HT1080 (cell line): ENCODE data around the gene SLC1A1. TPM values are rescaled to one million over a fixed set of nuclear protein-coding genes. Genes with fewer than 3 reads are reported as not detected.
"Not testable (repeated sequence)": the region's sequence is repeated elsewhere in the genome, so short reads cannot be mapped to it uniquely, and the experiment has no call there.

Source experiments
- DNase-seq: peaks from one replicate; pipeline ENCODE4 v3.0.0-alpha.2; 2015; ENCODE audit warnings: low read depth
- total RNA-seq: library from RNA; depleted of rRNA; stranded (reverse); fragments of >200 nt; shearing (Covaris generic); gene quantifications from 2 replicates; pipeline ENCODE4 v1.2.3, GENCODE V29; 2014

The SLC1A1 gene
- total RNA-seq, 1 experiment from 2014 or later: 0.13 TPM

DNA sequence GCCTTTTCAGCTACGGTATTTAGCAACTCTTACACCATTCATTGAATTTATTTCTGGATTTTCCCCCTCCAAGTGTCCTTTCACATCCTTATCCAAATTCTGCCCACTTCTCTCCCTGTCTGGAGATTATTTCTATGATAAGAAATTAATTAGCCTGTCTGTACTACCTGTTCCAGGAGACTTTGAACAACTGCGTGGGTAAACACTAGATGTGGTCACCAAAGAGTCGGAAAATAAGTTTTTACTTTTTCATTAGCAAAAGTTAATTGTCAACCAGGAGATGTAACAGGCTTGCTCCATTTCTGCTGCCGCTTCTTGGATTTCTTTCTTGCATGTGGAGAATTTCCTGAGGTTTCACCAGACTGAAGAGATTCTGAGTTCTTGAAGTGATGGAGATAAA lies 14.0 kb downstream of the SLC1A1 start:
- no peak for DNase-seq

GRCh38 chr9:4506490-4506889 lies 16.2 kb downstream of the SLC1A1 start:
- no peak for DNase-seq

- no peak for DNase-seq
Measured at GRCh38 chr9:4507306-4508130, 17.2 kb downstream of the SLC1A1 start.

DNA sequence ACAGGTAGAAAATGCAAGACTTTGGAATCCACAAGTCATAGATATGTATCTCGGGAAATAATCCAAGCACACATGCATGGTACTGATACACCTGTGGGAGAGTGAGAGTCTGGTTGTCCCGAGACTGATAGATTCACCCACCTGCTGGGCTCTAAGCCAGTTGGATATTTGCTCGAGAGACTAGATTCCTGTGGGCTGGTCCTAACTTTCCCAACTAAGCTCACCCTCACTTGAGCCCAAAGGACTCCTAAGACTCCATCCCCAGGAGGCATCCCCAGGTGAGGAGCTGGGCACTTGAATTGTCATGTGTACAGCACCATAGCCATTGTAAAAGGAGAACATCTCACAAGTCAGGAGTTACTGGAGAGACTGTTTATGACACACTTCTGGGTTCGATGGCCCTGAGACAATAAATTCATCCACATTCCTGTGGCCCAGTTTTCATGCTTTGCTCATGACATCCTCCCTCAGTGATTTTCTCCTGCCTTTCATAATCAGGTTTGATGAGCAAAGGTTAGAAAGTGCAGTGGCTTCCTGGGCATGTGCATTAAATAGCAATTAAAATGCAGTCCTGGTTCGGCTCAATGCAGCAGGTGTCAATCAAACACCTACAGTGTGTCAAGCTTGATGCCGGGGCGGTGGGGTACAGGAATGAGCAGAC lies 18.1 kb downstream of the SLC1A1 start:
- DNase-seq: peak; percentile 47

GRCh38 chr9:4508907-4509589 lies 18.8 kb downstream of the SLC1A1 start:
- DNase-seq: peak; percentile 45

DNA sequence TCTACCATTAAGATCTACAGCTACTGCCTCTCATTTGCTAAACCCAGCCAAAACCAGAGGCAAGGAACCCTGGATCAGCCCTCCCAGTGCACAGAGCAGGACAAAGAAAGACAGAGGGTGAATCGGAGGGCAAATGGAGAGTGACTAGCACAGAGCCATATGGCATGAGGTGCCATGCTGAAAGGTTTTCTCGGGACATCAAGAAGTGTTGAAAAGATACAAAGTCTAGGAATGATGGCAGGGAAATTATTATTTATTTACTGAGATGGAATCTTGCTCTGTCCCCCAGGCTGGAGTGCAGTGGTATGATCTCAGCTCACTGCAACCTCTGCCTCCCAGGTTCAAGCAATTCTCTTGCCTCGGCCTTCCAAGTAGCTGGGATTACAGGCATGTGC lies 19.3 kb downstream of the SLC1A1 start:
- DNase-seq: no peak

DNA sequence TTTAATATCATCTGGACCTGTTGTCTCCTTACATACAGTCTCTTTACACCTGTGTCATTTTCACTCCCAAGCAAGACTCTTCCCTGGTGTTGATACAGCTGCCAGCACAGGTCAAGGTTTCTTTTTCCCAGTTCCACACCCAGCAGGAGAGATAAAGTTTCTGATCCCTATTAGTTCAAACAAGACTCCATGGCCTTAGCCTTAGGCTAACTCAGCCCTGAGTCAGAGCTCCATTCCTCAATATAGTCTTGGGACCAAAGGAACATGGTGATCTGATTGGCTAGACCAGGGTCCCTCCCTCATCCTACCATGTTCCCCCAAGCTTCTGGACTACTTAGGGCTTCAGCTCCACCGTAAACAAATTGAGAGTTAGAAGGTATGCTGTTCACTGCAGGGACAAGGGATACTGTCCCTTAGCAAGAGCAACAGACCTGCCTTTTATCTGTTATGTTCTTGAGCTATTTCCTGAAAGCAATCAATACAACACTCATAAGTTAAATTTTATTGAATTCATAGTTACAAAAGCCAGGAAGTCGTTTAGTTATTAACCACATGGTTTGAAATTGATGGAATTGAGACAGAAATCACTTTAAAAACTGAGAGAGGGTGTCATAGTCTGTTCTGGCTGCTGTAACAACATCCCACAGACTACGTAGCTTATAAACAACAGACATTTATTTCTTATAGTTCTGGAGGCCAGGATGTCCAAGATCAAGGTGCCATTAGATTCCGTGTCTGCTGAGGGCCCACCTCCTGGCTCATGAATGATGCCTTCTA lies 20.5 kb downstream of the SLC1A1 start:
- DNase-seq: no peak

GRCh38 chr9:4514252-4515128 lies 24.2 kb downstream of the SLC1A1 start:
- DNase-seq: no peak

DNA sequence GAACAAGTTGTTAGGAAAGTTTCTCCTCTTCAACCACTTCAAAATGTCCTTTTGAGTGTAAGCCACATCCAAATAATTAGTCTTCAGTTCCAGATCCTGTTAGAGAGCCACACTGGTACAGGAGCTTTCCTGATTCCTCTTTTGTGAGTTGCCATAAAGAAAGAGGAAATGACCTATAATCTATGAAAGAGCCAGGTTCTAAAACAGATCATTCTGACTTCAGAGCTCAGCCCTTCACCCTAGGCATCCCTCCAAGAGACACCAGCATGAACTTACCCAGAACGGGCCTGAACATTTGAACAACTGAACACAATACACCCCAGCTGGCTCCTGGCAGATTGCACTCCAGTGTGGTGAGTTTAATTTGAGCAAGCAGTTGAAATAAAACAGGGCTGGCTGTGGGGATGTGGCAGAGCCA lies 25.7 kb downstream of the SLC1A1 start:
- no peak for DNase-seq

DNA sequence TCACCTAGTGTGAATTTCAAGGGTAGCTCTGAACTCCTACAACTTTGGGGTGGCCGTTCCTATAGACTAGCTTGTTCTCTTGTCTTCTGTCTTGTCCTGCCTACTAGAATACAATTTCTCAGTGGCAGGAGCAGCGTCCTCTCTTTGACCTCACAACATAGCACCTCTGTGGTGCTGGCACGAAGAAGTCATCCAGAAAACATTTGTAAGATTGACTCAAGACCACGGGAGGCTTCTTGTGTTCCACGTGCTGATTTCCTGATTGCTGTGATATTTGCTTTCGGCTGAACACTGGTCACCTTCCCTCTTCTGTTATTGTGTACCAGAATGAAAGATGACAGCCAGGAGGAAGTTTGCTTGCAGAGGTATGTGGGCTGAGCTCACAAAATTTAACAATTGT lies 27.0 kb downstream of the SLC1A1 start:
- no peak for DNase-seq

- DNase-seq: no peak
Measured at GRCh38 chr9:4519604-4520003, 29.3 kb downstream of the SLC1A1 start.

GRCh38 chr9:4520055-4520454 lies 29.8 kb downstream of the SLC1A1 start:
- no peak for DNase-seq

GRCh38 chr9:4530375-4530774 lies 40.1 kb downstream of the SLC1A1 start:
- peak; percentile 52 for DNase-seq

DNA sequence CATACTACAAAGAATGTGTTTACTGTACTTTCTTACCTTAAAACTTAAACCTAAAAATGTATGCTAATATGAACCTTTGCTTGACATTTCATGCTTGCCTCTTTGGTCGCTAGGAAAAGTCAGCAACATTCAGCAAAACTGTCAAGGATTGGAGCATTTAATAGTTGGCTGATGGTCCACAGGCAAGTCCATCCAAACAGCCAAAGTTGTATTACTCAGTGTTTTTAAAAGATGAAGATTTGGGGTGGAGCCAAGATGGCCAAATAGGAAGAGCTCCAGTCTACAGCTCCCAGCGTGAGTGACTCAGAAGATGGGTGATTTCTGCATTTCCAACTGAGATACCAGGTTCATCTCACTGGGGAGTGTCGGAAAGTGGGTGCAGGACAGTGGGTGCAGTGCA lies 40.6 kb downstream of the SLC1A1 start:
- DNase-seq: peak; percentile 50

DNA sequence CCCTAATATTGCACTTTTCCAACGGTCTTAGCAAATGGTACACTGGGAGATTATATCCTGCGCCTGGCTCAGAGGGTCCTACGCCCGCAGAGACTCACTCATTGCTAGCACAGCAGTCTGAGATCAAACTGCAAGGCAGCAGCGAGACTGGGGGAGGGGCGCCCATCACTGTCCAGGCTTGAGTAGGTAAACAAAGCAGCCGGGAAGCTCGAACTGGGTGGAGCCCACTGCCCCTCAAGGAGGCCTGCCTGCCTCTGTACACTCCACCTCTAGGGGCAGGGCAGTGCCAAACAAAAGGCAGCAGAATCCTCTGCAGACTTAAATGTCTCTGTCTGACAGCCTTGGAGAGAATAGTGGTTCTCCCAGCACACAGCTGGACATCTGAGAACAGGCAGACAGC lies 41.1 kb downstream of the SLC1A1 start:
- DNase-seq: not testable (repeated sequence)

GRCh38 chr9:4533881-4534280 lies 43.6 kb downstream of the SLC1A1 start:
- DNase-seq: not testable (repeated sequence)

- not testable (repeated sequence) for DNase-seq
Measured at GRCh38 chr9:4536196-4536595, 45.9 kb downstream of the SLC1A1 start.

DNA sequence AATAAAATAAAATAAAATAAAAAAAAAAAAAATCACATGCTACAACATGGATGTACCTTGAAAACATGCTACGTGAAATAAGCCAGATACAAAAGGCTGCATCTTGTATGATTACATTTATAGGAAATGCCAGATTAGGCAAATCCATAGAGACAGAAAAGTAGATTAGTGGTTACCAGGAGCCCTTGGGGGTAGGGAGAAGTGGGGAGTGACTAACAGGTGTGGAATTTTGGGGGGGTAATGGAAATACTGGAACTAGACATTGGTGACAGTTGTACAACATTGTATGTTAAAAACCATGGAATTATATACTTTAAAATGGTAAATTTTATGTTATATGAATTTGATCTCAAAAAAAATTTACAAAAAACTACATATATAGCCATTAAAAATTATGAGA lies 47.3 kb downstream of the SLC1A1 start:
- DNase-seq: no peak

GRCh38 chr9:4538107-4538506 lies 47.8 kb downstream of the SLC1A1 start:
- no peak for DNase-seq

GRCh38 chr9:4538621-4539020 lies 48.4 kb downstream of the SLC1A1 start:
- no peak for DNase-seq

DNA sequence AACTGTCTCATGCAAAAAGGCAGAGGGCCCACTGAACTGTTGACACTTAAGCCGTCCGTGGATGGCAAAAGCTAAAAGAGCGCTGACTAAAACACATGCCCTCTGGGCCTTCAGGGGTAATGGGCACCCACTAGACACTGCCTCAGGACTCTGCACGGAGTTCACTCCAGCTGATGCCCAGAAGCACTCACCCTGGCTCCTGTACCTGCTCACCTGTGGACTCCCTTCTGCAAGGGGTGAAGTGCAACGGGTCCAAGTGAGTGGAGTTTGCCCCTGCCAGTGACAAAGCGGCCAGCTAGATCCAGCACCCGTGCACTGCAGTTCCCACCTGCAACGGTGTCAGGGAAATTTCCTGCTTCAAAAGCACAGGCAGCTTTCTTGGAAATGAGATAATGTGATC lies 50.2 kb downstream of the SLC1A1 start:
- no peak for DNase-seq
